PC-9 (cell line): ENCODE data around the gene LLCFC1.

Experiments used
- EZH2 ChIP-seq: fragments of 200-600 bp; sonication (generic); IDR thresholded peaks from 2 replicates; pipeline ENCODE4 v1.8.0; 2017; ENCODE audit warnings: antibody characterized with exemption, low read depth
- TF ChIP-seq, protein P1 (sequence below): fragments of 200-600 bp; sonication (generic); conservative IDR thresholded peaks from 2 replicates; pipeline ENCODE4 v1.6.1; 2017; ENCODE audit warnings: mixed run types, antibody characterized with exemption, mild to moderate bottlenecking, moderate library complexity

DNA sequence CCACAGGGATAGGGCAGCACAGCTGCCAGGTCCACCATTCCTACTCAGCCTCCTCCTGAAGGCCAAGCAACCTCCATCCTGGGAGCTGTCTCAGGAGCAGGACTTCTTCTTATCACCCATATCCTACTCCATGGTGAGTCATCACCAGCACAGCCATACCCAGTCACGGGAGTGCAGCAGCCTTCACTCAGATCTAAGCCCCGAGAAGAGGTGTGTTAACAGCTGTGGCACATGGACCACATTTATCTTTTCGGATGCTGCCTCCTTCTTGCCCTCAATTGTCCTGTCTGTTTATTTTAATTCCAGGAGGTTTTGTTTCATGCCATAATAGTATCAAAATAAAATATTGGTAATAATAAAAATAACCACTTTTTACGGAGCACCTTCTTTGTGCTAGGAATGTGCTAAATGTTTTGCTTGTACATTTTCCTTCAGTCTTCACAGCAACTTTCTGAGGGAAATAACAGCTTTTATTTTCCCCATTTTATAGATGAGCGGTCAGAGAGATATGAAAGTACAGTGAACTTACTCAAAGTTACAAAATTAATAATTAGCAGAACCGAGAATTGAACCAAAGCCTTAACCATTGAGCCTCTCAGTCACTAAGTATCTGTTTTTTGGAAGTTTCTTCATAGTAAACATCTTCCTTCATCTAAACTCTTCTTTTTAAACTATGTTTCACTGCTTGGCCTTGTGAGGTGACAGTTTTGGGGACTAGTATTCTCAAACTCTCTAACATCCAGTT lies 25.4 kb downstream of the LLCFC1 start:
- TF ChIP-seq, protein P1, sequence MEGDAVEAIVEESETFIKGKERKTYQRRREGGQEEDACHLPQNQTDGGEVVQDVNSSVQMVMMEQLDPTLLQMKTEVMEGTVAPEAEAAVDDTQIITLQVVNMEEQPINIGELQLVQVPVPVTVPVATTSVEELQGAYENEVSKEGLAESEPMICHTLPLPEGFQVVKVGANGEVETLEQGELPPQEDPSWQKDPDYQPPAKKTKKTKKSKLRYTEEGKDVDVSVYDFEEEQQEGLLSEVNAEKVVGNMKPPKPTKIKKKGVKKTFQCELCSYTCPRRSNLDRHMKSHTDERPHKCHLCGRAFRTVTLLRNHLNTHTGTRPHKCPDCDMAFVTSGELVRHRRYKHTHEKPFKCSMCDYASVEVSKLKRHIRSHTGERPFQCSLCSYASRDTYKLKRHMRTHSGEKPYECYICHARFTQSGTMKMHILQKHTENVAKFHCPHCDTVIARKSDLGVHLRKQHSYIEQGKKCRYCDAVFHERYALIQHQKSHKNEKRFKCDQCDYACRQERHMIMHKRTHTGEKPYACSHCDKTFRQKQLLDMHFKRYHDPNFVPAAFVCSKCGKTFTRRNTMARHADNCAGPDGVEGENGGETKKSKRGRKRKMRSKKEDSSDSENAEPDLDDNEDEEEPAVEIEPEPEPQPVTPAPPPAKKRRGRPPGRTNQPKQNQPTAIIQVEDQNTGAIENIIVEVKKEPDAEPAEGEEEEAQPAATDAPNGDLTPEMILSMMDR, result no peak
- TF ChIP-seq EZH2, result no peak
